OCI-M2 (cell line): ENCODE results near the gene ATXN1.
"Not testable (repeated sequence)": the region's sequence is repeated elsewhere in the genome, so short reads cannot be mapped to it uniquely, and the experiment has no call there.

Source experiments
- DNase-seq: peaks from one replicate; lab custom pipeline; 2025; ENCODE audit not compliant: unreplicated experiment; lab: John Stamatoyannopoulos, UW

ATXN1 gene

GRCh38 chr6:16654701-16655100 is 106.6 kb downstream of the ATXN1 start:
- no peak for DNase-seq

- DNase-seq, result no peak
These were observed 108.0 kb downstream of the ATXN1 start for GRCh38 chr6:16653226-16653625.

- no peak for DNase-seq
These were observed 109.4 kb downstream of the ATXN1 start for GRCh38 chr6:16651871-16652270.

- no peak for DNase-seq
These were observed 111.4 kb downstream of the ATXN1 start for GRCh38 chr6:16649890-16650289.

- no peak for DNase-seq
These were observed 112.0 kb downstream of the ATXN1 start for GRCh38 chr6:16649241-16649640.

- DNase-seq, result no peak
These were observed 113.3 kb downstream of the ATXN1 start for GRCh38 chr6:16648003-16648402.

- no peak for DNase-seq
These were observed 113.8 kb downstream of the ATXN1 start for GRCh38 chr6:16647422-16647821.

GRCh38 chr6:16644540-16645250 is 116.6 kb downstream of the ATXN1 start:
- no peak for DNase-seq

GRCh38 chr6:16639684-16640480 is 121.4 kb downstream of the ATXN1 start:
- DNase-seq, result no peak

GRCh38 chr6:16637635-16638034 is 123.6 kb downstream of the ATXN1 start:
- no peak for DNase-seq

- no peak for DNase-seq
These were observed 125.3 kb downstream of the ATXN1 start for GRCh38 chr6:16635810-16636602.

GRCh38 chr6:16635291-16635809 is 125.9 kb downstream of the ATXN1 start:
- DNase-seq, result no peak

GRCh38 chr6:16634855-16635254 is 126.4 kb downstream of the ATXN1 start:
- no peak for DNase-seq

GRCh38 chr6:16633961-16634360 is 127.3 kb downstream of the ATXN1 start:
- DNase-seq, result no peak

- no peak for DNase-seq
These were observed 127.8 kb downstream of the ATXN1 start for GRCh38 chr6:16633465-16633864.

GRCh38 chr6:16632101-16632500 is 129.2 kb downstream of the ATXN1 start:
- DNase-seq, result no peak

- DNase-seq, result no peak
These were observed 131.1 kb downstream of the ATXN1 start for GRCh38 chr6:16630026-16630643.

GRCh38 chr6:16628580-16628979 is 132.7 kb downstream of the ATXN1 start:
- DNase-seq, result not testable (repeated sequence)

- no peak for DNase-seq
These were observed 134.6 kb downstream of the ATXN1 start for GRCh38 chr6:16626650-16627049.

- no peak for DNase-seq
These were observed 135.7 kb downstream of the ATXN1 start for GRCh38 chr6:16625291-16626265.
